Limb (tissue), 2 donors: ENCODE data around the gene KCTD15.

Experiments
- DNase-seq, 2 donors: peaks; one replicate each; pipeline ENCODE4 v3.0.0-alpha.2; 2016; ENCODE audit errors: extremely low spot score in 2 of 2

Gene KCTD15

DNA sequence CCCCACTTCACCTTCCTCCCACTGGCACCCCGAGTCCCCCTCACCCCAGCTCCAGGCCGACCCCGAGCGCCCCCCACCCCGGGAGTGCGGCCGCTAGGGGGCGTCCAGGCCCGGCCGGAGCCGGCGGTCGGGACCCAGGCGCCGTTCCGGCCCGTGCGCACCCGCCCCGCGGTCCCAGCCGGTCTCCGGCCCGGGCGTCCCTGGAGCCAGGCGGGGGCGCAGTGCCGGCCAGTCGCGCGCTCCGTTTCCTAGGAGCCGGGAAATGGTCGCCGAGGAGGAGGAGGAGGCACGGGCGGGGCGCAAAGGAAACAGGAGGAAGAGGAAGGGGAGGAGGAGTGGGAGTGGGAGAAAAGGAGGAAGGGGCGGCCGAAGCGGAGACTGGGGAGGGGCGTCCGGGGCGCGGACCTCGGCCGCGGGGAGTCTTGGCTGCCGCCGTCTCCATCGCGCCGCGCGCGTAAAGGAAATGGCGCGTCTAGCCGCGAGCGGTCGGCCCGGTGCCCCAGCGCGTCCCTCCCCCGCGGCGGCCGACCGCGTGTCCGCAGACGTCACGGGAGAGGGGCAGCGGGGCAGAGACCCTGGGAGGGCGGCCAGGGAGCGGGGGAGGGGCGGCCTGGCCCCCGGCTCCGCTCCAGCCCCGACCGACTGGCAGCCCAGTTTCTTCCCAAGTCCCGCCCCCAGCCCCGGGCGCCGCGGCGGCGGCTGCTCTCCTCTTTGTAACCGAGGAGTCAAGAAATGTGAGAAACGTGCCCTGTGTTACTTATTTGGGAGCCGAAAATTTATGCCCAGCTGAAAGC, 1.1 kb upstream of the KCTD15 start:
- peak; percentile 82 to 92 for DNase-seq

- peak; percentile 31 to 74 for DNase-seq
Observed at GRCh38 chr19:33797802-33798671, 1.4 kb downstream of the KCTD15 start.

DNA sequence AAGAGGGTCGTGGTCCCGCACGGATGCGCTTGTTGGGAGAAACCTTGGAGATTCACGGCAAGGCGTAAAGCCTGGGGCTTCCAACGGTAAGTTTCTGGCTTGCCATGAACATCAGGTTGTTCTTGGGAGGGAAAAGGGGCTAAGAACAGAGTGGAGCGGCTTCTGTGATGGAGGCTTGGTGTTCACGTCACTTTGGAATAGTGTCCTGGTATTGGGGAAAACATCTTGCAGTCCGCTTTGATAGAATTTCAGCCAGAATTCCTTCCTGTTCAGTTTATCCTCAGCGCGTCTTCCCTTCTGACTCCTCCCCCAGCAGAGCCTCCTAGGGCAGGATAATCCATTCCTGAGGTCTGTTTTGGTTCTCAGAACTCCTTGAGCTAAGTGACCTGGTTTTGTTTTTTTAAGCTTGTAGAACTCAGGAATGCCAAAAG, 2.0 kb downstream of the KCTD15 start:
- DNase-seq: peak in 1 of 2 donors; percentile 14

DNA sequence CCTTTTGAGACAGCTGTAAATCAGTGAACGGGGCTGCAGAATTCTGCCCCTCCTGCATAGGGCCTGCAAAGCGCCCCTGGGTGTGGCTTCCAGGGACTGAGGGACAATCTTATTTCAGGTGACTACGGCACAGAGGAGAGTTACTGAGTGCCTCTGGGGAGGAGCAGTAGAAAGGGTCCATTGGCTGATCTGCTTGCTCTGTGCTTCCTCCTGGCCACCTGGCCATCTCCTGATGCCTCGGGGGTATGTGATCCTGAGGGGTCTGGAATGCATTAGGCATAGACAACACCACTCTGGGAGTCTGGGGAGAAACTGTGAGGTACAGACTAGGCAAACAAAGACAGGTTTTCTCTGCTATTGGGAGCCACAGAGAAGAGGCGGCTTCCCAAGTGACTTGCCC, 2.8 kb downstream of the KCTD15 start:
- no peak for DNase-seq

- DNase-seq: no peak
Observed at GRCh38 chr19:33800012-33800680, 3.5 kb downstream of the KCTD15 start.

- no peak for DNase-seq
Observed at GRCh38 chr19:33801411-33801810, 4.7 kb downstream of the KCTD15 start.

DNA sequence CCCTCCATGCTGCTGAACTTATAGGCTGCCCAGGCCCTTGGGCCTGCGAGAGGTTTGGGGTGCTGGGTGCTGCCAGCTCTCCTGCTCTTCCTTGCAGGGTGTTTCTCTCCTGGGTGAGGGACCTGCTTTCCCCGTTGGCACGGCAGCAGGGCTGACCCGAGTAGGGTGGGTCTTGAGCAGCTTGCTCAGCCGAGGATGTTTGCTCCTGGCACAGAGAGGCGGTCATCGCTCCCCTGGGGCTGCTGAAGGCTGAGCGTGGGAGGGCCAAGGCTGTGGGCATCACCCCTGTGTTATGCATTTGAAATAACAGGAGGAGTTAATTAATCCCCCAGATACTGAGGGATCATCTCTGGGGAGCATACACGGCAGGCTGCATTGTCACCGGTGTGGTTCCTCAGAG, 5.3 kb downstream of the KCTD15 start:
- no peak for DNase-seq

DNA sequence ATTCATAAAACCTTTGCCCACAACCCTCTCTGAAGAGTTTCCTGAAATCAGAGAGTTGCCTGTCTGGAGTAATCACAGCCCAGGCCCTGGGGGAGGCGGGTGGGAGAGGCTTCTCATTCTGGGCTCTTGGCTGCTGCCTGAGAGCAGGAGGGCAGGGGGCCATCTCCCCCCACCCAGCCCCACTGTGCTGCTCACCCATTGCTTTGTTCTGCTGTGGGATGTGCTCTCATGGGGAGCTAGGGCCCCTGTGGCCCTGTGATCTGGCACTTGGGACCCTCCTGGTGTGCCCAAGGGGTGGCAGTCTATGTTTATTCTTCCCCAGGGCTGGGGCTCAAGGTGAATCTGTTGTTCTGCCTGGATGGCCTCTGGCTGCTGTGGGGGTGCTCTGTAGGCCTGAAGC, 6.1 kb downstream of the KCTD15 start:
- no peak for DNase-seq

DNA sequence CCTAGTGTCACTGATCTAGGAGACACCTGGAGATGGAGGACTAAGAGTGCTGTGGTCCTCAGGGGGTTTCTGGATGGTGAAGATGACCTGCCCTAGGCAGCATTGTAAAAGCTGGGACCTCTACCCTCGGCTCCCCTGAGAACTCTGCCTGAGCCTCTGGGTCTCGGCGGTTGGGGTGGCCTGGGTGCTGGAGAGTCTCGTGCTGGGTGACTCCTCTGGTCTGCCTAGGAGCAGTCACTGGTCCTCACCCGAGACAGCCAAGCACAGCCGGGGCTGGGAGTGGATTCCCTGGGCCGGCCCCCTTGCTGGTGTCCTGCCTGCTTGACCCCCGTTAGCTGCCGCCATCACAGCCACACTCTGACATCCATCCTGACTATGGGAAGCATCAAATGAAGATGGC, 6.7 kb downstream of the KCTD15 start:
- no peak for DNase-seq

- no peak for DNase-seq
Observed at GRCh38 chr19:33804021-33804799, 7.5 kb downstream of the KCTD15 start.

DNA sequence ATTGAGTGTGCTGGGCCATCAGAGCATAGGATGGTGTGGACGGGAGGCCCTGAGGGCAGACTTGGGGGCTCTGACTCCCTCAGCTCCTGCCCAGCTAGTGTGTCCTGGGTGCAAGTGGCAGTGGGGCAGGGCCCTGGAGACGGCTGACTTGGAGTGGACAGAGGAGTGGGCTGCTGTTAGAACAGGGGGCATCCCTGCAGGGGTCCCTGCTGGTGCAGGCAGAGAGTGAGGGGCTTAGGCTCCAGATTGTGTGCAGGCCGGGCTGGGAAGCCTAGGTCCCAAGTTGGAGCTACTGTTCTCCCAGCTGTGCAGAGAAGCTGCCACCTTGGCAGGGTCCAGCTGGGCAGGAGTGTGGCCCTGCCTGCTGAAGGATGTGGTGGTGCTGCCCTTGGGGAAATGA, 8.6 kb downstream of the KCTD15 start:
- DNase-seq: no peak

- no peak for DNase-seq
Observed at GRCh38 chr19:33805840-33806433, 9.3 kb downstream of the KCTD15 start.

DNA sequence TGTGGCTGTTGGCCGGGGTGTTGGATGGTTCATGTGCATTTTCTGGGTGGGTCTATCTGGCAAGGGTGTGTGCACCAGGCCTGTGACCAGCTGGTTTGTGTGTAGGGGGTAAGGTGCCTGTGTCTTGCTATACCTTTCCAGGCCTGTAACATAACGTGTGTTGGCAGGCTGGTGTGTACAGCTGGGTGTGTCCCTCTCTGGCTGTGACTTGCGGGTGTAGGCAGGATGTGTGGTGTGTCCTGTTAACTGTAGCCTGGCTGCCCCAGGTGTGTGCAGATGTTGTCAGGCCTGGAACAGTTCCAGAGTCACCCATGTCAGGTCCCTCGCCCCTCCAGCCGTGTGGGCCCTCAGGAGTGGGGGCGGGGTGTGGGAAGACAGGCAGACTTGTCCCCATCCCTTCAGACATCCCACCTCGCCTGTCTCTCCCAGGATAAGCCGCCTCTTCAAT, 9.8 kb downstream of the KCTD15 start:
- DNase-seq: no peak

DNA sequence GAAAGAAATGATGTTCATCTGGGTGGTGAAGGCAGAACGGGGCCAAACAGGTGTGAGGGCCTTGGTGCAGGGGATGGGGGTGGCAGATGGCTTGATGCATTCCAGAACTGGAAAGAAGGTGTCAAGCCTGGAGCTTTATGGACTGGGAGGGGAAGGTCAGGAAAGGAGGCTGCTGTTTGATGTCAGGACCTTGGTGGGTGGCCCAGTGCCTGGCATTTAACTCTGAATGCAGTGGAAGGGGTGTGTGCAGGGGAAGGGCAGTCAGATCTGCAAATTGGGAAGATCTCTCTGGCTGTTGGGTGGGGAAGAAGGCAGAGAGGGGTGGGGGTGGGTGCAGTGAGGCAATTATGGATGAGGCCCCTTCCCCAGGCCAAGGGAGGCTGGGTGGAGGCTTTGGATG, 11.7 kb downstream of the KCTD15 start:
- no peak for DNase-seq

DNA sequence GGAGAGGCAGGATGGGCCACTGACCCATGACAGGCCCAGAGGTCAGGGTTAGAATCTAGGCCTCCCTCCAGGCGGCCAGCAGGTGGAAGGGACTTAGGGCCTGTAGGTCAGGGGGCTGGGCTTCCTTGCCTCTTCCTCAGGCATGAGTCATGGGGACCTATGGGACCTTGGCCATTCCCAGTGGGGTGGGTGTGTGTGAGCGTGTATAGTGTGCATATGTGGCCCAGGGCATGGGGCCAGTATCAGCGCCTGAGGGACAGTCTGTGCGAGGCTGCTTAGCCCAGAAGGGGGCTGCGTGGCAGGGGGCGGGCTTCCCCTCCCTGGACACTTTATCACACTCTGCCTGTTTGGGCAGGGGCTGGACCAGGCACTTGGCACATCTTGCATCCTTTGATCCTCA, 13.3 kb downstream of the KCTD15 start:
- DNase-seq: no peak

DNA sequence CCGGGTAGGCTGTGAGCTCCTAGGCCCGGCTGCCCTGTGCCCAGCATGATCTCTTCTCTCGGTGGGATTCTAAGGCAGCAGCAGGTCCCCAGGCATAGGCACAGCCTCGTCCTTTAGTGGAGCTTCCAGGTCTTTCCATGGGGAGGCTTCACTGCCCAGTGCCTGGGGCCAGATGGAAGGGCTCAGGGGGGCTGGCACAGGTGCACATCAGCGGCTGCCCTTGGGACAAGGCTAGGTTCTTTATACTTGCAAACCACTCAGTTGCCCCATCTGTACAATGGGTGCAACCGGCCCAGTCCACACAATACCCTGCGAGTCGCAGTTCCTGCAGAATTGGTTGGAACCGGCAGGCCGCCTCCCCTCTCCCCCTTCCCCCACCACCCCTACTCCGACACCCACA, 14.2 kb downstream of the KCTD15 start:
- no peak for DNase-seq

GRCh38 chr19:33811246-33811645, 14.6 kb downstream of the KCTD15 start:
- no peak for DNase-seq

DNA sequence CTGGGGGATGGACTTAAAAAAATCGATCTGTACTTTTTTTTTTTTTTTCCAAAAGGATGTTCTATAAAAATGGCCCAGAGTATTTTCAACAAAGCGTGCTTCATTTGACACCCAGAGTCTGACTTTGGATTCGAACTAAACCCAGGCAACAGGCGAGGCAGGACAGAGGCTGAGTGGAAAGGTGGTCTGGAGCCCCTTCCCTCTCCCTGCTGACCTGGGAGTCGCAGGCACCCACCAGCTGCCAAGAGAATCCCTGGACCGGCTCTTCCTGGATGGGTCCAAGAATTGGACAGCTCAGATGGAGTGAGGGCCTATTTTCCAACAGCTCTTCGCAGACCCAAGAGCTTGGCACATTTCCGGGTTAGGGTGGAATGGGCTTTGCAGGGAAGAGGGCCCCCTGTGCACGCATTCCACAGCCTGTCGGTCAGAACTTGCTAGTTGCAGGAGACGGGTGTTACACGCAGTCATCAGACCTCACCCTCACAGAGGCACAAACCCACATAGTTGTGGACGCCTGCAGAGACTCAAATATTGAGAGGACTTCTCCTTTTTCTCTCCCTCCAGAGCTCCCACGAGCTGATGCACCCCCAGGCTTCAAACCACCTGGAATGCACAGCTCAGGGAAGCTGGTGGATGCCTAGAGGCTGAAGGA, 15.2 kb downstream of the KCTD15 start:
- DNase-seq: no peak

DNA sequence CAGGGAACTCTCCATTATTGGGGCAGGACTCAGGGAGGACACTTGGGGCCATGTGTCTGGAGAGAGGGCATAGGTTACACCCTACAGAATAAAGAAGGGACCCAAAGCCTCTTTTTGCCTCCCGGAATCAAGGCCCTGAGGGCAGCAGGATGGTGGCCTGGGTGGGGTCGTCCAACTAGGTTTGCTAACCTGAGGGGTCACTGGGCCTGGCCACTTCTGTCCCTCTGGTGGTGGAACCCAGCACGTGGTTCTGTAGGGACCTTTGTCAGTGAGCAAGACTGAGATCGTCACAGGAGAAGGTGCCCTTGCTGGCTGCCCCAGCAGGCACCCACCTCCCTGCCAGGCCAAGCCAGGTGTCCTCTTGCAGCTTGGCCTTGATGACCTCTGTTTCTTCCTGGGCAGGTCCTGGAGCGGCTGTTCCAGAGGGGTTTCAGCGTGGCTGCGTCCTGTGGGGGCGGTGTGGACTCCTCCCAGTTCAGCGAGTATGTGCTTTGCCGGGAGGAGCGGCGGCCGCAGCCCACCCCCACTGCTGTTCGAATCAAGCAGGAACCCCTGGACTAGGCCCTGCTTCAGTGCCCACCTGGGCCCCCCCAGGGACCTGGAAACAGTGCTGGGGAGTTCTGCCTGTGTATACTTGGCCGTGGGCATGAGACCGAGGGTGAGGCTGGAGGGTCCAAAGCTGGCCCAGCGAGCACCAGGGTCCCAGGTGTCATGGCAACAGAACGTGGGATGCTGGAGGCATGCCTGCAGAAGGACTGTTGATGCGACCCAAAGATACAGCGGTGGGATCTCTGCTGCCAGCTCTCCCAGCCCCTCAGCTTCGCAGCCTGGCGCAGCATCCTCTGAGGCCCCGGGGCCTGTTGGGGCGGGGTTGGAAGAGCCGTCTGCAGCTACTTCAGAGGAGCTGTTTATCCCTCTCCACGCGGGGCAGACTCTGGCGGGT, 16.0 kb downstream of the KCTD15 start:
- no peak for DNase-seq
